GM18520 (cell line): ENCODE measurements around the gene INAFM1.
"Not testable (repeated sequence)": the region's sequence is repeated elsewhere in the genome, so short reads cannot be mapped to it uniquely, and the experiment has no call there.

Experiments
- ATAC-seq: cut with Tn5 transposase; IDR thresholded peaks from one replicate; pipeline ENCODE4 v1.9.1; 2021; ENCODE audit not compliant: unreplicated experiment

Gene INAFM1

GRCh38 chr19:47240996-47241918, 33.4 kb upstream of the INAFM1 start:
- no peak for ATAC-seq

- ATAC-seq, result no peak
These were observed 32.6 kb upstream of the INAFM1 start for GRCh38 chr19:47241919-47242577.

GRCh38 chr19:47243364-47243775, 31.3 kb upstream of the INAFM1 start:
- no peak for ATAC-seq

GRCh38 chr19:47243776-47244547, 30.7 kb upstream of the INAFM1 start:
- ATAC-seq, result peak; percentile 69

GRCh38 chr19:47247308-47247990, 27.2 kb upstream of the INAFM1 start:
- ATAC-seq, result no peak

GRCh38 chr19:47253016-47253415, 21.7 kb upstream of the INAFM1 start:
- not testable (repeated sequence) for ATAC-seq

GRCh38 chr19:47253467-47253881, 21.2 kb upstream of the INAFM1 start:
- ATAC-seq, result no peak

- no peak for ATAC-seq
These were observed 20.7 kb upstream of the INAFM1 start for GRCh38 chr19:47253970-47254369.

- peak; percentile 40 for ATAC-seq
These were observed 18.6 kb upstream of the INAFM1 start, which contains the start of gene CCDC9 for GRCh38 chr19:47255879-47256692. Gene CCDC9, plus strand, starts transcription at chr19:47256525. Its CDS starts 1,876 bp downstream, at chr19:47258401.

GRCh38 chr19:47256693-47257410, 17.8 kb upstream of the INAFM1 start:
- peak; percentile 62 for ATAC-seq

- no peak for ATAC-seq
These were observed 17.1 kb upstream of the INAFM1 start for GRCh38 chr19:47257411-47258169.

- ATAC-seq, result no peak
These were observed 16.3 kb upstream of the INAFM1 start for GRCh38 chr19:47258434-47258833.

- no peak for ATAC-seq
These were observed 15.7 kb upstream of the INAFM1 start for GRCh38 chr19:47258895-47259555.

GRCh38 chr19:47260476-47260875, 14.2 kb upstream of the INAFM1 start:
- ATAC-seq, result no peak

GRCh38 chr19:47261946-47262793, 12.5 kb upstream of the INAFM1 start:
- peak; percentile 79 for ATAC-seq

GRCh38 chr19:47264629-47265028, 10.1 kb upstream of the INAFM1 start:
- no peak for ATAC-seq

GRCh38 chr19:47266401-47266941, 8.2 kb upstream of the INAFM1 start:
- ATAC-seq, result no peak
